ENCODE measurements around the gene PRKAG2.
A peak's percentile ranks its signal among the peaks of the same experiment; 100 is the strongest.

PRKAG2 gene

DNA sequence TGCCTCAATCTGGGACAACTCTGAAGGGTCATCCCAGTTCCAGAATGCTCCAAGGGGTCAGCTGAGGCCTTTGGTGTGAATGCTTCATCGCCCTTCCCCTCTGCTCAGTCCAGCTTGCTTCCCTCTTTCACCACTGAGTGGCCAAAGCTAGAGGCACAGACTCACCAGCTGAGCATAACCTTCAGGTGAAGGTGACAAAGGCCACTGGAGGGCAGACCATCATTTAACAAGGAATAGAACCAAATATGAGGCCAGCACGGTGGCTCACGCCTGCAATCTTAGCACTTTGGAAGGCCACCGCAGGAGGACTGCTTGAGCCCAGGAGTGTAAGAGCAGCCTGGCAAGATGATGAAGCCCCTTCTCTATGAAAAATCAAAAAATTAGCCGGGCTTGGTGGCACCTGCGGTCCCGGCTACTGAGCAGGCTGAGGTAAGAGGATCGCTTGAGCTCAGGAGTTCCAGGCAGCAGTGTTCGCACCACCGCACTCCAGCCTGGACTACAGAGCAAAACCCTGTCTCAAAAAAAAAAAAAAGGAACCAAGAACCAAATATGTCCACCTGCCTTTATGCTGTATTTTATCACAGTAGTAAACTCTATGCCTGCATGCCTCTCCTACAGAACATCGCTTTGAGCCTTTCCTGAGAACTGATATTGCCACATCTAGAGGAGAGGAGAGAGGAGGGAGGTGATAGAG is 13.4 kb downstream of the PRKAG2 start:
- Histone ChIP-seq H3K9ac (ENCODE audit: low read length) (peak overlapping the region; percentile 18; the same call in 1 of the 2 replicates), H3K27ac (ENCODE audit: low read length) (no peak overlapping the region), H4K20me1 (ENCODE audit: insufficient read depth, low read length) (no peaks in the 10 kb centered on the region), H3K4me1 (ENCODE audit: low read length) (peaks cover 15% of the 10 kb centered on the region), H3K27me3 (ENCODE audit: low read depth, low read length) (no peaks in the 10 kb centered on the region), H3K79me2 (ENCODE audit: low read length) (no peaks in the 10 kb centered on the region), H3K4me2 (ENCODE audit: low read length) (peak overlapping the region; percentile 73), H2AFZ (ENCODE audit: low read depth, low read length) (peak overlapping the region; percentile 69; the same call in 1 of the 2 replicates), H3K36me3 (replicated peaks; ENCODE audit: low read depth, low read length) (no peaks in the 10 kb centered on the region), H3K4me3 (ENCODE audit: low read length) (peak overlapping the region; percentile 50), H3K9me3 (ENCODE audit: insufficient read depth, low read length) (no peaks in the 10 kb centered on the region)
- TF ChIP-seq, protein P1, sequence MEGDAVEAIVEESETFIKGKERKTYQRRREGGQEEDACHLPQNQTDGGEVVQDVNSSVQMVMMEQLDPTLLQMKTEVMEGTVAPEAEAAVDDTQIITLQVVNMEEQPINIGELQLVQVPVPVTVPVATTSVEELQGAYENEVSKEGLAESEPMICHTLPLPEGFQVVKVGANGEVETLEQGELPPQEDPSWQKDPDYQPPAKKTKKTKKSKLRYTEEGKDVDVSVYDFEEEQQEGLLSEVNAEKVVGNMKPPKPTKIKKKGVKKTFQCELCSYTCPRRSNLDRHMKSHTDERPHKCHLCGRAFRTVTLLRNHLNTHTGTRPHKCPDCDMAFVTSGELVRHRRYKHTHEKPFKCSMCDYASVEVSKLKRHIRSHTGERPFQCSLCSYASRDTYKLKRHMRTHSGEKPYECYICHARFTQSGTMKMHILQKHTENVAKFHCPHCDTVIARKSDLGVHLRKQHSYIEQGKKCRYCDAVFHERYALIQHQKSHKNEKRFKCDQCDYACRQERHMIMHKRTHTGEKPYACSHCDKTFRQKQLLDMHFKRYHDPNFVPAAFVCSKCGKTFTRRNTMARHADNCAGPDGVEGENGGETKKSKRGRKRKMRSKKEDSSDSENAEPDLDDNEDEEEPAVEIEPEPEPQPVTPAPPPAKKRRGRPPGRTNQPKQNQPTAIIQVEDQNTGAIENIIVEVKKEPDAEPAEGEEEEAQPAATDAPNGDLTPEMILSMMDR (IDR thresholded peaks at IDR 0.05; ENCODE audit: low read depth, low read length) = peak; percentile 71
- no peak for TF ChIP-seq EZH2phosphoT487 (IDR thresholded peaks at IDR 0.05; ENCODE audit: low read depth)

DNA sequence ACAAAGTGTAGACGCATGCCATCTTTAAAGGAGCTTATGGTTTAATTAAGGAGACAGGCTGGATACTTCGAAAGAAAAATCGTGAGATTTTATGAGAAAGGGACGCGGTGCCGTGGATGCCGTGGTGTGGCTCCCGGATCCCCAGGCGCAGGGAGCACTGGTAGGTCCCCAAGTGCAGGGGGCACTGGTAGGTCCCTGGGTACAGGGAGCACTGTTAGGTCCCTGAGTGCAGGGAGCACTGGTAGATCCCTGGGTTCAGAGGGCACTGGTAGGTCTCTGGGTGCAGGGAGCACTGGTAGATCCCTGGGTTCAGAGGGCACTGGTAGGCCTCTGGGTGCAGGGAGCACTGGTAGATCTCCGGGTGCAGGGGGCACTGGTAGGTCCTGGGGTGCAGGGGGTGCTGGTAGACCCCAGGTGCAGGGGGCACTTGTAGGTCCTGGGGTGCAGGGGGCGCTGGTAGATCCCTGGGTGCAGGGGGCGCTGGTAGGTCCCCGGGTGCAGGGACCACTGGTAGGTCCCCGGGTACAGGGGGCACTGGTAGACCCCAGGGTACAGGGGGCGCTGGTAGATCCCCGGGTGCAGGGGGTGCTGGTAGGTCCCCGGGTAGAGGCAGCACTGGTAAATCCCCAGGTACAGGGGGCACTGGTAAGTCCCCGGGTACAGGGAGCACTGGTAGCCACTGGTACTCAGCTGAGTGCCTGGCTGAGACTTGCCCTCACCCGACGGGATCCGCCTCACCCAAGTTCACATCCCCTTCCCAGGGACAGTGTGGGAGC is 14.1 kb downstream of the PRKAG2 start:
- Histone ChIP-seq H3K4me3 (ENCODE audit: low read length) (no peak overlapping the region), H3K79me2 (ENCODE audit: low read length) (no peaks in the 10 kb centered on the region), H3K4me2 (ENCODE audit: low read length) (peak overlapping the region; percentile 73; the same call in 1 of the 2 replicates), H3K9me3 (ENCODE audit: insufficient read depth, low read length) (no peaks in the 10 kb centered on the region), H3K36me3 (replicated peaks; ENCODE audit: low read depth, low read length) (no peaks in the 10 kb centered on the region), H3K27me3 (ENCODE audit: low read depth, low read length) (no peaks in the 10 kb centered on the region), H3K4me1 (ENCODE audit: low read length) (peaks cover 15% of the 10 kb centered on the region), H2AFZ (ENCODE audit: low read depth, low read length) (no peak overlapping the region), H4K20me1 (ENCODE audit: insufficient read depth, low read length) (no peaks in the 10 kb centered on the region), H3K27ac (ENCODE audit: low read length) (no peak overlapping the region), H3K9ac (ENCODE audit: low read length) (no peak overlapping the region)
- no peak for TF ChIP-seq EZH2phosphoT487 (IDR thresholded peaks at IDR 0.05; ENCODE audit: low read depth)
- TF ChIP-seq, protein P1 (IDR thresholded peaks at IDR 0.05; ENCODE audit: low read depth, low read length) = no peak

DNA sequence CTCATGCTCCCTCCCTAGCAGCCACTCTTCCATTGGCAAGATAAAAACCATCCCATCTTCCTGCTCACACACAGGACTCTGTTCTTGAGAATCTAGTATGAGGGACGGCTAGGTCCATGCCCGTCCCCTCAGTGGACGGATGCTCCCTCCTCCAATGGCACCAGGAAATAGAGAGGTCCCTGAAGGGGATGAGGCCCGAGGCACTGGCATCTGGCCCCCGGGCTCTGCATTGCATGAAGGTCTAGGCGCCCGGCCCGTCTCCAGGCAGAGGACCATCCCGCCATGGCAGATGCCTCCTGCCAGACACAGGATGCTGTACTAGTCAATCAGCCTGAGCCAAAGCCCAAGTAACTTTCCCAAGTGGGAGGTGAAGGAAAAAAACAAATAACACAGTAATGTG is 15.0 kb downstream of the PRKAG2 start:
- H3K36me3 ChIP-seq (replicated peaks; ENCODE audit: low read depth, low read length) = no peaks in the 10 kb centered on the region
- H2AFZ ChIP-seq (ENCODE audit: low read depth, low read length) = no peak overlapping the region
- H3K27me3 ChIP-seq (ENCODE audit: low read depth, low read length) = no peaks in the 10 kb centered on the region
- H3K4me1 ChIP-seq (ENCODE audit: low read length) = peaks cover 15% of the 10 kb centered on the region
- no peak overlapping the region for H3K9ac ChIP-seq (ENCODE audit: low read length)
- no peak overlapping the region for H3K27ac ChIP-seq (ENCODE audit: low read length)
- no peak overlapping the region for H3K4me3 ChIP-seq (ENCODE audit: low read length)
- H4K20me1 ChIP-seq (ENCODE audit: insufficient read depth, low read length) = no peaks in the 10 kb centered on the region
- no peaks in the 10 kb centered on the region for H3K79me2 ChIP-seq (ENCODE audit: low read length)
- no peak for TF ChIP-seq EZH2phosphoT487 (IDR thresholded peaks at IDR 0.05; ENCODE audit: low read depth)
- TF ChIP-seq, protein P1 (IDR thresholded peaks at IDR 0.05; ENCODE audit: low read depth, low read length) = no peak
- no peak overlapping the region for H3K4me2 ChIP-seq (ENCODE audit: low read length)
- H3K9me3 ChIP-seq (ENCODE audit: insufficient read depth, low read length) = no peaks in the 10 kb centered on the region

DNA sequence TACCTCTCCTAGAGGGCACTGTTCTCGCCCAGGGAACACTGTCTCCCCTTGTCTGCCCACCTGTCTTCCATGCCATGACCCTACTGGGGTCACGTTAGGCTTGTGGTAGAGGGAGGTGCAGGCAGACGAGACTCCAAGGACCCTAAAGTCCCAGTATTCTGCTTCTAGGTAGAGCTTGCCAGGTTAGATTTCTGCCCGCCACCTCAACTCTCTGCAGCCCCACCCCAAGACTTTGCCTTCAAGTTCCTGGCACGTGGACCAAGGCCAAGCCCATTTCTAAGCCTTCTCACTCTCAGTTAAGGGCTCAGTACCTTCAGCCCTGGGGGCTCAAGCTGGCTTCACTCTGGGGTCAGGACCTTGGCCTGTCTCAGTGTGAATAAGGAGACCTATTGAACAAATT is 16.1 kb downstream of the PRKAG2 start:
- no peak overlapping the region for H3K4me2 ChIP-seq (ENCODE audit: low read length)

More for the DNA sequence above, 16.1 kb downstream of the PRKAG2 start:
- no peak overlapping the region for H3K4me3 ChIP-seq (ENCODE audit: low read length)
- H3K36me3 ChIP-seq (replicated peaks; ENCODE audit: low read depth, low read length) = no peaks in the 10 kb centered on the region
- no peaks in the 10 kb centered on the region for H4K20me1 ChIP-seq (ENCODE audit: insufficient read depth, low read length)
- H3K27me3 ChIP-seq (ENCODE audit: low read depth, low read length) = no peaks in the 10 kb centered on the region
- H3K4me1 ChIP-seq (ENCODE audit: low read length) = peaks cover 15% of the 10 kb centered on the region
- TF ChIP-seq, protein P1 (IDR thresholded peaks at IDR 0.05; ENCODE audit: low read depth, low read length) = no peak
- no peak for TF ChIP-seq EZH2phosphoT487 (IDR thresholded peaks at IDR 0.05; ENCODE audit: low read depth)
- H3K79me2 ChIP-seq (ENCODE audit: low read length) = no peaks in the 10 kb centered on the region
- no peak overlapping the region for H3K9ac ChIP-seq (ENCODE audit: low read length)
- no peak overlapping the region for H2AFZ ChIP-seq (ENCODE audit: low read depth, low read length)
- H3K27ac ChIP-seq (ENCODE audit: low read length) = no peak overlapping the region
- no peaks in the 10 kb centered on the region for H3K9me3 ChIP-seq (ENCODE audit: insufficient read depth, low read length)
